Mesendoderm (in vitro differentiated cells): ENCODE data around the gene FOXC2. TPM values are rescaled to one million over a fixed set of nuclear protein-coding genes. Genes with fewer than 3 reads are reported as not detected.
A peak's percentile ranks its signal among the peaks of the same experiment; 100 is the strongest.

Source experiments
- DNase-seq: peaks from one replicate; pipeline ENCODE4 v3.0.0; 2013
- H2AK5ac ChIP-seq: 2 replicates; pipeline ENCODE4 v1.6.1; 2013; ENCODE audit warnings: low read length, inconsistent platforms
- H2BK120ac ChIP-seq: 2 replicates; pipeline ENCODE4 v1.6.1; 2013; ENCODE audit warnings: low read depth, mild to moderate bottlenecking, low read length, moderate library complexity, mixed read lengths
- H2BK15ac ChIP-seq: replicated peaks from 2 replicates; pipeline ENCODE4 v1.6.1; 2013; ENCODE audit warnings: low read depth, mild to moderate bottlenecking, moderate library complexity
- H2BK5ac ChIP-seq: 2 replicates; pipeline ENCODE4 v1.6.1; 2013; ENCODE audit warnings: low read length, inconsistent platforms
- H3K18ac ChIP-seq: 2 replicates; pipeline ENCODE4 v1.6.1; 2013; ENCODE audit warnings: mild to moderate bottlenecking, low read length, mixed read lengths
- H3K23ac ChIP-seq: one replicate; pipeline ENCODE4 v1.6.1; 2013; ENCODE audit warnings: low read length
- H3K27ac ChIP-seq: 2 replicates; pipeline ENCODE4 v1.5.1; 2013; ENCODE audit warnings: low read depth, mild to moderate bottlenecking, inconsistent platforms, low read length, moderate library complexity
- H3K27me3 ChIP-seq: 2 replicates; pipeline ENCODE4 v1.6.1; 2013; ENCODE audit warnings: low read length, control low read depth, mild to moderate bottlenecking, inconsistent platforms; ENCODE audit not compliant: insufficient read depth, poor library complexity
- H3K36me3 ChIP-seq: 2 replicates; pipeline ENCODE4 v1.6.1; 2013; ENCODE audit warnings: low read length, inconsistent platforms; ENCODE audit not compliant: control insufficient read depth, insufficient read depth
- H3K4ac ChIP-seq: one replicate; pipeline ENCODE4 v1.6.1; 2013; ENCODE audit warnings: low read depth, mild to moderate bottlenecking, low read length, moderate library complexity
- H3K4me1 ChIP-seq: 2 replicates; pipeline ENCODE4 v1.6.1; 2013; ENCODE audit warnings: low read depth, low read length, inconsistent platforms; ENCODE audit not compliant: control insufficient read depth
- H3K4me2 ChIP-seq: 2 replicates; pipeline ENCODE4 v1.6.1; 2013; ENCODE audit warnings: low read length
- H3K4me3 ChIP-seq: 2 replicates; pipeline ENCODE4 v1.5.1; 2013; ENCODE audit warnings: mild to moderate bottlenecking, low read length
- H3K56ac ChIP-seq: one replicate; pipeline ENCODE4 v1.6.1; 2013; ENCODE audit warnings: low read length
- H3K79me1 ChIP-seq: 2 replicates; pipeline ENCODE4 v1.6.1; 2013; ENCODE audit warnings: low read length, inconsistent platforms
- H3K79me2 ChIP-seq: 2 replicates; pipeline ENCODE4 v1.6.1; 2013; ENCODE audit warnings: mild to moderate bottlenecking, low read length; ENCODE audit not compliant: control insufficient read depth, insufficient read depth
- H3K9ac ChIP-seq: 2 replicates; pipeline ENCODE4 v1.6.1; 2013; ENCODE audit warnings: low read length, inconsistent platforms
- H4K5ac ChIP-seq: one replicate; pipeline ENCODE4 v1.6.1; 2013; ENCODE audit warnings: low read length
- H4K8ac ChIP-seq: one replicate; pipeline ENCODE4 v1.6.1; 2013; ENCODE audit warnings: low read depth, mild to moderate bottlenecking, control low read depth, low read length, moderate library complexity
- WGBS: extraction: QIAGEN DNeasy Blood & Tissue Kit; methylation state at CpG from one replicate; pipeline ENCODE4 v1.1.7; 2013; ENCODE audit warnings: low lambda C conversion rate, missing lambda C conversion rate; ENCODE audit not compliant: insufficient coverage; ENCODE audit errors: extremely low coverage; 5-methylcytosine and 5-hydroxymethylcytosine counted together
- polyA plus RNA-seq, 2 experiments: library from polyadenylated mRNA; stranded (reverse); fragments of 200-250 nt; gene quantifications; one replicate each; pipeline ENCODE4 v1.2.3, GENCODE V29; 2013

Gene FOXC2
- 1.7 TPM for polyA plus RNA-seq (2013, experiment 1 of 2)
- polyA plus RNA-seq (2013, experiment 2 of 2) = 1.7 TPM

- Histone ChIP-seq H2BK15ac (no peak within 1 kb of the TSS), H3K79me2 (no peaks in the 10 kb centered on the region), H2BK5ac (no peak within 1 kb of the TSS), H4K8ac (no peak within 1 kb of the TSS), H3K4me2 (peak within 1 kb of the TSS; percentile 83), H3K4me1 (peaks cover 9% of the 10 kb centered on the region), H3K18ac (no peak within 1 kb of the TSS), H3K27me3 (peaks cover 62% of the 10 kb centered on the region), H3K4ac (no peak within 1 kb of the TSS), H3K4me3 (peak within 1 kb of the TSS; percentile 19), H2BK120ac (no peak within 1 kb of the TSS), H3K27ac (no peak within 1 kb of the TSS), H3K36me3 (no peaks in the 10 kb centered on the region), H3K23ac (no peak within 1 kb of the TSS), H2AK5ac (no peak within 1 kb of the TSS), H4K5ac (no peak within 1 kb of the TSS), H3K79me1 (no peaks in the 10 kb centered on the region), H3K56ac (peak within 1 kb of the TSS; percentile 70), H3K9ac (peak within 1 kb of the TSS; percentile 36)
- WGBS = no CpG with 5 or more reads among the region's 30 CpGs
- DNase-seq = peak; percentile 95
These were observed at the start of gene FOXC2 for GRCh38 chr16:86566601-86566965. Gene FOXC2 (plus strand): TSS chr16:86566829. CDS start chr16:86567336, 507 bp downstream.

DNA sequence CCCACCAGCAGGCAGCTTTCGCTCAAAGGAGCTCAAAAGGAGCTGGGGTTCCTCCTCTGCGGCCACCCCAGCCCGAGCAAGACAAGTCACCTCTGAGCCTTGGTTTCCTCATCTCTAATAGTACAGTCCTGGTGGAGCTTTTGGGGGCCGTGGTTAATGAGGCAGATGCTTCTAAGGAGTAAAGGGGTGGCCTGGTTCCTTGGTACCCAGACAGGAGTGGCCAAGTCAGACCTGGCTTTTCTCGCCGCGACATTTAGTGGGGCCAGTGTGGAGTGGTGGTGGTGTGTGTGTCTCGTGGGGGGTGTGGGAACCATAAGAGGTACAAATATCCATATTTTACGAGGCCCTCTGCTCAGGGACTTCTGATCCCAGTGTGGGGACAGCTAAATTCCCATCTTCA is 49.6 kb upstream of the FOXC2 start:
- Histone ChIP-seq H2AK5ac (no peak overlapping the region), H3K4ac (no peak overlapping the region), H2BK5ac (no peak overlapping the region)

GRCh38 chr16:86517652-86518258 is 48.9 kb upstream of the FOXC2 start:
- Histone ChIP-seq H3K23ac (no peak overlapping the region), H3K56ac (no peak overlapping the region), H4K8ac (no peak overlapping the region), H2BK15ac (no peak overlapping the region), H3K79me1 (no peaks in the 10 kb centered on the region), H3K9ac (no peak overlapping the region), H4K5ac (no peak overlapping the region), H3K4me3 (no peak overlapping the region), H3K27me3 (peaks cover 29% of the 10 kb centered on the region), H3K36me3 (no peaks in the 10 kb centered on the region), H2BK120ac (no peak overlapping the region), H3K4me2 (no peak overlapping the region), H3K18ac (no peak overlapping the region), H3K4me1 (no peaks in the 10 kb centered on the region), H2AK5ac (no peak overlapping the region), H3K79me2 (peaks cover 3% of the 10 kb centered on the region), H3K27ac (no peak overlapping the region), H2BK5ac (no peak overlapping the region), H3K4ac (no peak overlapping the region)
- peak; percentile 79 for DNase-seq
- WGBS = no CpG with 5 or more reads among the region's 17 CpGs

More for the DNA sequence above, 49.6 kb upstream of the FOXC2 start:
- H3K36me3 ChIP-seq = no peaks in the 10 kb centered on the region
- peaks cover 4% of the 10 kb centered on the region for H3K79me2 ChIP-seq
- H3K4me2 ChIP-seq = no peak overlapping the region
- H3K27ac ChIP-seq = no peak overlapping the region
- H4K8ac ChIP-seq = no peak overlapping the region
- H3K79me1 ChIP-seq = no peaks in the 10 kb centered on the region
- no peak for DNase-seq
- H3K27me3 ChIP-seq = peaks cover 31% of the 10 kb centered on the region
- H3K4me3 ChIP-seq = no peak overlapping the region
- H3K23ac ChIP-seq = no peak overlapping the region
- H3K56ac ChIP-seq = peak overlapping the region; percentile 17
- no peaks in the 10 kb centered on the region for H3K4me1 ChIP-seq
- no CpG with 5 or more reads among the region's 9 CpGs for WGBS
- no peak overlapping the region for H4K5ac ChIP-seq
- no peak overlapping the region for H3K9ac ChIP-seq
- H3K18ac ChIP-seq = no peak overlapping the region
- H2BK120ac ChIP-seq = no peak overlapping the region
- no peak overlapping the region for H2BK15ac ChIP-seq

- H3K9ac ChIP-seq = no peak overlapping the region
- H3K27me3 ChIP-seq = peaks cover 20% of the 10 kb centered on the region
- H3K23ac ChIP-seq = no peak overlapping the region
- no peak overlapping the region for H3K18ac ChIP-seq
- no peak overlapping the region for H2BK120ac ChIP-seq
- DNase-seq = no peak
- H3K56ac ChIP-seq = no peak overlapping the region
- H3K4me3 ChIP-seq = no peak overlapping the region
- H2AK5ac ChIP-seq = no peak overlapping the region
- H3K79me2 ChIP-seq = no peaks in the 10 kb centered on the region
- H3K36me3 ChIP-seq = no peaks in the 10 kb centered on the region
- H3K4me2 ChIP-seq = no peak overlapping the region
- no peak overlapping the region for H3K4ac ChIP-seq
- no peaks in the 10 kb centered on the region for H3K4me1 ChIP-seq
- no peak overlapping the region for H4K8ac ChIP-seq
- H2BK5ac ChIP-seq = no peak overlapping the region
- no CpG with 5 or more reads among the region's 16 CpGs for WGBS
- no peak overlapping the region for H4K5ac ChIP-seq
- H2BK15ac ChIP-seq = no peak overlapping the region
- H3K27ac ChIP-seq = no peak overlapping the region
- no peaks in the 10 kb centered on the region for H3K79me1 ChIP-seq
These were observed 47.5 kb upstream of the FOXC2 start for GRCh38 chr16:86519007-86519648.

- H3K23ac ChIP-seq = no peak overlapping the region
- no peaks in the 10 kb centered on the region for H3K79me2 ChIP-seq
- no peak overlapping the region for H3K27ac ChIP-seq
- no peak overlapping the region for H3K4me2 ChIP-seq
- no peaks in the 10 kb centered on the region for H3K36me3 ChIP-seq
- no peaks in the 10 kb centered on the region for H3K79me1 ChIP-seq
- H3K4me1 ChIP-seq = no peaks in the 10 kb centered on the region
- H2BK120ac ChIP-seq = no peak overlapping the region
- H2BK15ac ChIP-seq = no peak overlapping the region
- no peak overlapping the region for H2AK5ac ChIP-seq
- H4K8ac ChIP-seq = no peak overlapping the region
- H3K4me3 ChIP-seq = no peak overlapping the region
- no peak overlapping the region for H3K4ac ChIP-seq
- H3K18ac ChIP-seq = no peak overlapping the region
- H2BK5ac ChIP-seq = no peak overlapping the region
- H4K5ac ChIP-seq = no peak overlapping the region
- H3K27me3 ChIP-seq = peaks cover 19% of the 10 kb centered on the region
- peak overlapping the region; percentile 19 for H3K56ac ChIP-seq
- DNase-seq = peak; percentile 60
- no peak overlapping the region for H3K9ac ChIP-seq
- WGBS = no CpG with 5 or more reads among the region's 31 CpGs
These were observed 46.8 kb upstream of the FOXC2 start for GRCh38 chr16:86519649-86520316.
